ENCODE results near the gene ARHGAP26.
"Not testable (repeated sequence)": the region's sequence is repeated elsewhere in the genome, so short reads cannot be mapped to it uniquely, and the experiment has no call there.

The ARHGAP26 gene

GRCh38 chr5:142939884-142940283, 169.7 kb downstream of the ARHGAP26 start:
- DNase-seq: no peak

GRCh38 chr5:142941245-142941644, 171.1 kb downstream of the ARHGAP26 start:
- DNase-seq: no peak

GRCh38 chr5:142942901-142943300, 172.7 kb downstream of the ARHGAP26 start:
- no peak for DNase-seq

GRCh38 chr5:142944140-142944539, 174.0 kb downstream of the ARHGAP26 start:
- DNase-seq: no peak

- no peak for DNase-seq
Measured at GRCh38 chr5:142945321-142945720, 175.1 kb downstream of the ARHGAP26 start.

GRCh38 chr5:142945845-142946244, 175.7 kb downstream of the ARHGAP26 start:
- no peak for DNase-seq

GRCh38 chr5:142946547-142947426, 176.6 kb downstream of the ARHGAP26 start:
- DNase-seq: no peak

GRCh38 chr5:142947427-142947709, 177.2 kb downstream of the ARHGAP26 start:
- DNase-seq: no peak

- DNase-seq: no peak
Measured at GRCh38 chr5:142952229-142952628, 182.1 kb downstream of the ARHGAP26 start.

GRCh38 chr5:142952871-142953270, 182.7 kb downstream of the ARHGAP26 start:
- DNase-seq: not testable (repeated sequence)

GRCh38 chr5:142954455-142954854, 184.3 kb downstream of the ARHGAP26 start:
- no peak for DNase-seq

GRCh38 chr5:142955628-142956027, 185.5 kb downstream of the ARHGAP26 start:
- no peak for DNase-seq

GRCh38 chr5:142957528-142957927, 187.4 kb downstream of the ARHGAP26 start:
- no peak for DNase-seq

GRCh38 chr5:142958944-142959682, 188.9 kb downstream of the ARHGAP26 start:
- no peak for DNase-seq

- DNase-seq: peak in 1 of 2 experiments; percentile 24
Measured at GRCh38 chr5:142959683-142960657, 189.8 kb downstream of the ARHGAP26 start.

- DNase-seq: no peak
Measured at GRCh38 chr5:142961440-142962173, 191.4 kb downstream of the ARHGAP26 start.

- DNase-seq: no peak
Measured at GRCh38 chr5:142962174-142962533, 192.0 kb downstream of the ARHGAP26 start.

GRCh38 chr5:142965258-142966120, 195.3 kb downstream of the ARHGAP26 start:
- not testable (repeated sequence) for DNase-seq

- DNase-seq: no peak
Measured at GRCh38 chr5:142966121-142966420, 195.9 kb downstream of the ARHGAP26 start.

- DNase-seq: no peak
Measured at GRCh38 chr5:142969186-142969585, 199.0 kb downstream of the ARHGAP26 start.

GRCh38 chr5:142969624-142970439, 199.7 kb downstream of the ARHGAP26 start:
- DNase-seq: no peak

Data from NCI-H524 (cell line).